ENCODE results near the gene SLC8A2.

SLC8A2 gene

GRCh38 chr19:47407417-47407774 is 64.3 kb downstream of the SLC8A2 start:
- TF ChIP-seq, protein P1, sequence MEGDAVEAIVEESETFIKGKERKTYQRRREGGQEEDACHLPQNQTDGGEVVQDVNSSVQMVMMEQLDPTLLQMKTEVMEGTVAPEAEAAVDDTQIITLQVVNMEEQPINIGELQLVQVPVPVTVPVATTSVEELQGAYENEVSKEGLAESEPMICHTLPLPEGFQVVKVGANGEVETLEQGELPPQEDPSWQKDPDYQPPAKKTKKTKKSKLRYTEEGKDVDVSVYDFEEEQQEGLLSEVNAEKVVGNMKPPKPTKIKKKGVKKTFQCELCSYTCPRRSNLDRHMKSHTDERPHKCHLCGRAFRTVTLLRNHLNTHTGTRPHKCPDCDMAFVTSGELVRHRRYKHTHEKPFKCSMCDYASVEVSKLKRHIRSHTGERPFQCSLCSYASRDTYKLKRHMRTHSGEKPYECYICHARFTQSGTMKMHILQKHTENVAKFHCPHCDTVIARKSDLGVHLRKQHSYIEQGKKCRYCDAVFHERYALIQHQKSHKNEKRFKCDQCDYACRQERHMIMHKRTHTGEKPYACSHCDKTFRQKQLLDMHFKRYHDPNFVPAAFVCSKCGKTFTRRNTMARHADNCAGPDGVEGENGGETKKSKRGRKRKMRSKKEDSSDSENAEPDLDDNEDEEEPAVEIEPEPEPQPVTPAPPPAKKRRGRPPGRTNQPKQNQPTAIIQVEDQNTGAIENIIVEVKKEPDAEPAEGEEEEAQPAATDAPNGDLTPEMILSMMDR (IDR thresholded peaks at IDR 0.05; ENCODE audit: control extremely low read depth, extremely low read depth, low read depth, missing control alignments) = no peak
- POLR2A ChIA-PET = no interaction called here

GRCh38 chr19:47406711-47407416 is 64.8 kb downstream of the SLC8A2 start:
- TF ChIP-seq, protein P1 (IDR thresholded peaks at IDR 0.05; ENCODE audit: control extremely low read depth, extremely low read depth, low read depth, missing control alignments) = no peak
- ChIA-PET CTCF (no interaction called here), POLR2A (no interaction called here)
- DNase-seq (ENCODE audit: extremely low spot score) = no peak

More at GRCh38 chr19:47407417-47407774, 64.3 kb downstream of the SLC8A2 start:
- CTCF ChIA-PET = no interaction called here
- DNase-seq (ENCODE audit: extremely low spot score) = no peak

GRCh38 chr19:47405854-47406417 is 65.8 kb downstream of the SLC8A2 start:
- POLR2A ChIA-PET = no interaction called here
- DNase-seq (ENCODE audit: extremely low spot score) = no peak
- CTCF ChIA-PET = no interaction called here
- TF ChIP-seq, protein P1 (IDR thresholded peaks at IDR 0.05; ENCODE audit: control extremely low read depth, extremely low read depth, low read depth, missing control alignments) = no peak

- no peak for DNase-seq (ENCODE audit: extremely low spot score)
- ChIA-PET POLR2A (no interaction called here), CTCF (no interaction called here)
- TF ChIP-seq, protein P1 (IDR thresholded peaks at IDR 0.05; ENCODE audit: control extremely low read depth, extremely low read depth, low read depth, missing control alignments) = no peak
Measured at GRCh38 chr19:47405197-47405550, 66.5 kb downstream of the SLC8A2 start.

DNA sequence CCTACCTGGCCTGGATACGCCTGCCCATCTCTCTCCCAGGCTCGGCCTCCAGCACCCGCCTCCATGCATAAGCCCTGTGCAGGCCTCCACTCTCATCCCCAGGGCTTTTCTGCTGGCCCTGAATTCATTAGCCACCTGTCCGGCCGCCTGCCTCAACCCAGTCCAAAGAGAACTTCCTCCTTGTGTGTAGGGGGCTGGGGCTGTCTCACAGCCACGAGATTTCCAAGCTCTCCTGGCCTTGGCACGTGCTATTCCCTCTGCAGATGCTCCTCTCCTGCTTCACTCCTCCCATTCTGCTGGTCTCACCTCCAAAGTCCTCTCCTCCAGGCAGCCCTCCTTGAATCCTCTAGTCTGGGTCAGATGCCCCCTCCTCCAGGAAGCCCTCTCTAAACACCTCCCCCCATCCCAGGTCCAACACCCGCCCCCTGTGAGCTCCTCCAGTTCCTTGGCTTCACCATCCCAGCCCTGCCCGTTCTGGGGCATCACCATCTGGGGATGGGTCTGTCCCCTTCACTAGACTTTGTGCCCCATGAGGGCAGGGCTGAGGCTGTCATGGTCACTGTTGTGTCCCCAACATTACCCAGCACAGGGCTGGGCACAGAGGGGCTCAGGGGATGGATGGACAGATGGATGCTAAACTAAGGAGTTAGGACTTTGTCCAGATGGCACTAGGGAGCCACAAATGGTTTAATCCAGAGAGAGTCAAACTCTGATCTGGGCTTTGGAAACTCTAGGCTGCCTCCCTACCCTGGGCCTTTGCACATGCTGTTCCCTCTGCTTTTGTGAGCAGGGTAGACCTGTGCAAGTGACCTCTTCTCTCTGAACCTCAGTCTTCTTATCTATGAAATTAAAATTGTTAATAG is 67.1 kb downstream of the SLC8A2 start:
- DNase-seq (ENCODE audit: extremely low spot score) = no peak
- CTCF ChIA-PET = no interaction called here
- POLR2A ChIA-PET = no interaction called here
- TF ChIP-seq, protein P1 (IDR thresholded peaks at IDR 0.05; ENCODE audit: control extremely low read depth, extremely low read depth, low read depth, missing control alignments) = no peak

GRCh38 chr19:47402504-47402903 is 69.2 kb downstream of the SLC8A2 start:
- ChIA-PET CTCF (interaction anchor here (3.3 kb wide), 1 partner anchor 11 kb away, joined by 17 read pairs; no protein-coding TSS in a partner anchor), POLR2A (no interaction called here)
- TF ChIP-seq, protein P1 (IDR thresholded peaks at IDR 0.05; ENCODE audit: control extremely low read depth, extremely low read depth, low read depth, missing control alignments) = no peak
- DNase-seq (ENCODE audit: extremely low spot score) = no peak
